ENCODE data around the gene GJA10. TPM values are rescaled to one million over a fixed set of nuclear protein-coding genes. Genes with fewer than 3 reads are reported as not detected.
A peak's percentile ranks its signal among the peaks of the same experiment; 100 is the strongest.

GJA10 gene
- total RNA-seq, 2 donors from 2014 or later: not detected

DNA sequence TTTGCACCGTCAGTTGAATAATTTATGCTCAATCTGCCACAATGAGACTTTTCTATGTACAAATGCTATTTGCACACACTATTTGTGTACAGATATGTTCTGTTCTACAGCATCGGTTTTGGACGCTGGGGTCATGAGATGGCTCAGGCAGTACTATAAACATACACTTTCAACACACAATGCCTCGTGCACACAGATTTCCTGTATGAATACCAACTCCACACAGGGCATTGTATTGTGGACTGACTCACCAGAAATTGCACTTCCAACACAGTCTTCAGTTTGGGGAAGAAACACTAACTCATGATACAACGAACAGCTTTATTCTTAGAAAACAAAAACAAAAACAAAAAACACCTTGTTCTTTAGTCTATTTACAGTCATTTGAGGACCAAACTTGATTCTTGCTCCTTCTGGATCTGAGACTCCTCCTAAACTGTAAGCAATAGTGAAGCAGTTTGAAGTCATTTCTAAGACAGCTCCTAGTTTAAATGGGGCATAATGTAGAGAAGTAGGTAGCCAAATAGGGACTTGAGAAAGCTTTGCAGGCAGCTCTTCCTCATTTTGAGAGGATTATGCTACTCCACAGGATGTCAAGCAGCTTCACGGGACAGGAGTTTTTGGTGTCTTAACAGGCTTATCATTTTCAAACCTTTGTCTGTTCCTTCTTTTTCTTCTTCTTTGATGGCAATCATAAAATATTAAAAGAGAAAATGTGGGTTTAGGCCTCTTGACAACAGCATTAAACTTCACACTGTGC, 33.7 kb downstream of the GJA10 start:
- peaks cover 9 to 21% of the 10 kb centered on the region in 2 donors for H3K4me1 Mint-ChIP-seq (ENCODE audit: low read depth in 2 of 2)
- no peak for ATAC-seq

GRCh38 chr6:89928604-89929003, 34.3 kb downstream of the GJA10 start:
- peaks cover 9 to 21% of the 10 kb centered on the region in 2 donors for H3K4me1 Mint-ChIP-seq (ENCODE audit: low read depth in 2 of 2)
- H3K27me3 Mint-ChIP-seq: no peaks in the 10 kb centered on the region
- ATAC-seq (no peak), DNase-seq (ENCODE audit: low spot score) (no peak)
- H3K27ac Mint-ChIP-seq: no peak overlapping the region
- H3K4me3 Mint-ChIP-seq: no peak overlapping the region
- H3K9me3 Mint-ChIP-seq: no peaks in the 10 kb centered on the region
- no peaks in the 10 kb centered on the region for H3K36me3 Mint-ChIP-seq

More for the DNA sequence above, 33.7 kb downstream of the GJA10 start:
- H3K27ac Mint-ChIP-seq: no peak overlapping the region
- H3K9me3 Mint-ChIP-seq: no peaks in the 10 kb centered on the region
- DNase-seq (ENCODE audit: low spot score): no peak
- H3K36me3 Mint-ChIP-seq: no peaks in the 10 kb centered on the region
- H3K27me3 Mint-ChIP-seq: no peaks in the 10 kb centered on the region
- H3K4me3 Mint-ChIP-seq: no peak overlapping the region

- ATAC-seq: no peak
- Mint-ChIP-seq H3K4me1 (ENCODE audit: low read depth in 2 of 2) (peaks cover 5 to 11% of the 10 kb centered on the region in 2 donors), H3K27me3 (no peaks in the 10 kb centered on the region), H3K27ac (no peak overlapping the region), H3K9me3 (no peaks in the 10 kb centered on the region), H3K4me3 (no peak overlapping the region), H3K36me3 (no peaks in the 10 kb centered on the region)
- no peak for DNase-seq (ENCODE audit: low spot score)
These were observed 36.5 kb downstream of the GJA10 start for GRCh38 chr6:89930789-89931188.

- DNase-seq (ENCODE audit: low spot score) (no peak), ATAC-seq (no peak)
- H3K36me3 Mint-ChIP-seq: no peaks in the 10 kb centered on the region
- no peak overlapping the region for H3K27ac Mint-ChIP-seq
- no peaks in the 10 kb centered on the region for H3K9me3 Mint-ChIP-seq
- no peaks in the 10 kb centered on the region for H3K27me3 Mint-ChIP-seq
- peaks cover 0 to 9% of the 10 kb centered on the region in 2 donors for H3K4me1 Mint-ChIP-seq (ENCODE audit: low read depth in 2 of 2)
- H3K4me3 Mint-ChIP-seq: no peak overlapping the region
These were observed 38.1 kb downstream of the GJA10 start for GRCh38 chr6:89932245-89932802.

DNA sequence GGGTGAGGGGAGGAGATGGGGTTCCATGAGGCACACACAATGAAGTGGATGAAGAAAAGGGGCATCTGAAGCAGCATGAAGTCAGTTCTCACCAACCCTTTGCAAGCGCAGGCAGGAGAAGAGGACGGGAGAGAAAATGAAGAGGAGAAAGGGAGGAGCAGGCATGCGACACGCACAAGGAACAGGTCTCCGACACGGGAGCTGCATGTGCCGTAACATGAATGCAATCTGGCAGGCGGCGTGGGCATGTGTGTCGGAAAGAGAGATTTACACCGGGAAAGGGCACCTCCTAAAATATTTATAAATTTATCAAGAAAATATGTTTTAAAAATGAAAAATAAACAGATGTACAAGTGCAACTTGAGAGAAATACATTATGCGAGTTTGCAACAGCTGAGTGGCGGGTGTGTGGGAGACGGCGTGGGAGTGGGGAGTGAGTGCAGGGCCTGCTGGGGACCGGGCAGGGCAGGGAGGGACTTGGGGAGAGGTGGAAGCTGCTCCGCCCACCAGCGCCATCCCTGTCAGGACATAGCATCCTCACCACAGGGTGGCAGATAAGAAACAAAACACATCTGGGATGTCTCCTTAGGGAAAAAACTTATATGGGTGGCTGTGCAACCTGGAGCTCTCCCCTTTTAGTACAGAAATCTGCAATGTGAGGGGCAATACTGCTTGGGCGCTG, 40.6 kb downstream of the GJA10 start:
- H3K27me3 Mint-ChIP-seq: no peaks in the 10 kb centered on the region
- peaks cover 0 to under 1% of the 10 kb centered on the region in 2 donors for H3K4me1 Mint-ChIP-seq (ENCODE audit: low read depth in 2 of 2)
- H3K4me3 Mint-ChIP-seq: no peak overlapping the region
- no peak for ATAC-seq
- no peaks in the 10 kb centered on the region for H3K36me3 Mint-ChIP-seq
- no peaks in the 10 kb centered on the region for H3K9me3 Mint-ChIP-seq
- no peak for DNase-seq (ENCODE audit: low spot score)
- H3K27ac Mint-ChIP-seq: no peak overlapping the region

DNA sequence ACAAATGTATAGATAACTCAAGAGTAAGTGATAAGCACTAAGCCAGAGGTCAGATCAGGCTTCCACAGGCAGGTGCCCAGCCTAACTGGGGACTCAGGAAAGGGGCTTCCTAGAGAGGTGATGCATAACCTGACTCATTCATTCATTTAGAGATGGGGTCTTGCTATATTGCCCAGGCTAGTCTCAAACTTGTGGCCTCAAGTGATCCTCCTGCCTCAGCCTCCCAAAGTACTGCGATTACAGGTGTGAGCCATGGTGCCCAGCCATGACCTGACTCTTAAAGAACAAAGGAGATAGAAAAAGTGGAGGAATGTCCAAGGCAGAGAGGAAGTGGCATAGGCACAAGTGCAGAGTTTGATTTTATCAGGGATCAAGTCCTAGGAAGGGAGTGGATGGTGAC, 41.9 kb downstream of the GJA10 start:
- no peaks in the 10 kb centered on the region for H3K9me3 Mint-ChIP-seq
- H3K36me3 Mint-ChIP-seq: no peaks in the 10 kb centered on the region
- ATAC-seq: no peak
- H3K4me1 Mint-ChIP-seq (ENCODE audit: low read depth in 2 of 2): peaks cover 0 to 6% of the 10 kb centered on the region in 2 donors
- DNase-seq (ENCODE audit: low spot score): no peak
- H3K27ac Mint-ChIP-seq: no peak overlapping the region
- no peak overlapping the region for H3K4me3 Mint-ChIP-seq
- no peaks in the 10 kb centered on the region for H3K27me3 Mint-ChIP-seq

GRCh38 chr6:89938014-89938413, 43.7 kb downstream of the GJA10 start:
- ATAC-seq: no peak
- H3K36me3 Mint-ChIP-seq: no peaks in the 10 kb centered on the region
- no peaks in the 10 kb centered on the region for H3K9me3 Mint-ChIP-seq
- H3K4me3 Mint-ChIP-seq: no peak overlapping the region
- no peaks in the 10 kb centered on the region for H3K27me3 Mint-ChIP-seq
- H3K27ac Mint-ChIP-seq: no peak overlapping the region
- no peak for DNase-seq (ENCODE audit: low spot score)
- peaks cover 0 to 6% of the 10 kb centered on the region in 2 donors for H3K4me1 Mint-ChIP-seq (ENCODE audit: low read depth in 2 of 2)

- Mint-ChIP-seq H3K36me3 (no peaks in the 10 kb centered on the region), H3K27ac (no peak overlapping the region)
- ATAC-seq: no peak
These were observed 44.9 kb downstream of the GJA10 start for GRCh38 chr6:89939144-89939543.

DNA sequence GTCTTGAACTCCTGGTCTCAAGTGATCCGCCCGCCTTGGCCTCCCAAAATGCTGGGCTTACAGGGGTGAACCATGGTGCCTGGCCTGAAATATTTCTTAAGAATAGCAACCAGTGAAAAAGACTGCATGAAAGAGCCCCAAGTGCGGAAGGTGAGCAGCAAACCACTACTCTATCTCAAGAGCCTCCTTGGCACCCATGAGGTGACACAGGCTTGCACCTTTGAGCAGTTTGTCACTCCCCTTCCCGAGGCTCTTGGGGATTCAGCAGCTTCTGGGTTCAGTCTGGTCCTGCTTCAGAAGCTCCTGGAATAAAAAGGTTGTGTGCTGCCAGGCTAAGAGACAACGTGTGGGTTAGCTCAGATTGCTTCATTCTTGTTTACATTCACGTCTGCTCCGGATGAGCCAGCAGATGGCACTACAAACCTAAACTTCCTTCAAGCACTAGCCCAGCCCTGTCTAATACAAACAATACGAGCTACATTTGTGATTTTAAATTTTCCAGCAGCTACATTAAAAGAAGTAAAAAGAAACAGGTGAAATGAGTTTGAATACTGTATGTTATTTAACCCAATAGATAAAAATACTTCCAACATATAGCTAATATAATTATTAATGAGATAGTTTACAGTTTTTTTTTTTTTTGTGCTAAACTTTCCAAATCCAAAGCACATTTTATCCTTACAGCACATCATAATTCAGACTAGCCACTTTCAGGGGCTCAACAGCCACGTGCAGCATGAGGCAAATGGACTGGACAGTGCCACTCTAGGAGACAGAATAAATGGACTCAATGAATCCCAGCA, 46.2 kb downstream of the GJA10 start:
- Mint-ChIP-seq H3K9me3 (no peaks in the 10 kb centered on the region), H3K27ac (no peak overlapping the region), H3K27me3 (no peaks in the 10 kb centered on the region), H3K4me1 (ENCODE audit: low read depth in 2 of 2) (peaks cover 8 to 14% of the 10 kb centered on the region in 2 donors), H3K36me3 (no peaks in the 10 kb centered on the region), H3K4me3 (no peak overlapping the region)
- DNase-seq (ENCODE audit: low spot score): peak; percentile 76
- peak; percentile 80 to 87 for ATAC-seq

More at GRCh38 chr6:89939144-89939543, 44.9 kb downstream of the GJA10 start:
- Mint-ChIP-seq H3K4me1 (ENCODE audit: low read depth in 2 of 2) (peaks cover 0 to 6% of the 10 kb centered on the region in 2 donors), H3K4me3 (no peak overlapping the region), H3K9me3 (no peaks in the 10 kb centered on the region), H3K27me3 (no peaks in the 10 kb centered on the region)
- DNase-seq (ENCODE audit: low spot score): no peak

GRCh38 chr6:89941031-89941762, 46.9 kb downstream of the GJA10 start:
- H3K27ac Mint-ChIP-seq: no peak overlapping the region

GRCh38 chr6:89941763-89942497, 47.7 kb downstream of the GJA10 start:
- Mint-ChIP-seq H3K4me1 (ENCODE audit: low read depth in 2 of 2) (peaks cover 8 to 14% of the 10 kb centered on the region in 2 donors), H3K36me3 (no peaks in the 10 kb centered on the region), H3K27ac (no peak overlapping the region), H3K4me3 (no peak overlapping the region), H3K27me3 (no peaks in the 10 kb centered on the region), H3K9me3 (no peaks in the 10 kb centered on the region)
- ATAC-seq (no peak), DNase-seq (ENCODE audit: low spot score) (no peak)

More at GRCh38 chr6:89941031-89941762, 46.9 kb downstream of the GJA10 start:
- ATAC-seq (no peak), DNase-seq (ENCODE audit: low spot score) (no peak)
- Mint-ChIP-seq H3K4me3 (no peak overlapping the region), H3K27me3 (no peaks in the 10 kb centered on the region), H3K9me3 (no peaks in the 10 kb centered on the region), H3K36me3 (no peaks in the 10 kb centered on the region), H3K4me1 (ENCODE audit: low read depth in 2 of 2) (peaks cover 8 to 14% of the 10 kb centered on the region in 2 donors)

- Mint-ChIP-seq H3K27ac (no peak overlapping the region), H3K4me3 (no peak overlapping the region), H3K36me3 (no peaks in the 10 kb centered on the region), H3K9me3 (no peaks in the 10 kb centered on the region), H3K27me3 (no peaks in the 10 kb centered on the region), H3K4me1 (ENCODE audit: low read depth in 2 of 2) (peaks cover 8 to 14% of the 10 kb centered on the region in 2 donors)
- DNase-seq (ENCODE audit: low spot score) (no peak), ATAC-seq (no peak)
These were observed 48.3 kb downstream of the GJA10 start for GRCh38 chr6:89942601-89943000.
